IMR-90 (cell line): Measurements from ENCODE around the gene WDR5. TPM values are rescaled to one million over a fixed set of nuclear protein-coding genes. Genes with fewer than 3 reads are reported as not detected.

Experiments
- ATAC-seq: fragments of 200-7000 bp; cut with Tn5 transposase; 2 replicates; pipeline ENCODE4 v1.9.1; 2020; ENCODE audit warnings: low read depth, mild to moderate bottlenecking, moderate library complexity
- BruUV-seq: library from RNA; stranded (reverse); fragments of 400-500 nt; replicated peaks from 2 replicates; lab custom pipeline; 2021; lab: Mats Ljungman, UMichigan
- CTCF ChIA-PET: fragments of 300-600 bp; formaldehyde crosslinking; extraction: SDS; loops from one replicate; lab custom pipeline; 2021; ENCODE audit warnings: antibody characterized with exemption; lab: Yijun Ruan, JAX
- POLR2A ChIA-PET: fragments of 300-600 bp; sonication (Branson Sonifier 250); formaldehyde crosslinking; loops from one replicate; lab custom pipeline; 2022; ENCODE audit warnings: antibody characterized with exemption; ENCODE audit not compliant: unreplicated experiment; lab: Charles Lee
- DNase-seq: peaks from one replicate; pipeline ENCODE4 v3.0.0; 2013
- H2AFZ ChIP-seq: replicated peaks from 2 replicates; pipeline ENCODE3; 2013; ENCODE audit warnings: low read length, mild to moderate bottlenecking; ENCODE audit not compliant: poor library complexity
- H2AK5ac ChIP-seq: 2 replicates; pipeline ENCODE4 v1.6.1; 2013; ENCODE audit warnings: low read depth, low read length, inconsistent platforms
- H2AK9ac ChIP-seq: replicated peaks from 2 replicates; pipeline ENCODE3; 2013; ENCODE audit warnings: mild to moderate bottlenecking, low read depth, low read length, moderate library complexity; ENCODE audit not compliant: poor library complexity
- H2BK120ac ChIP-seq: 2 replicates; pipeline ENCODE4 v1.6.1; 2013; ENCODE audit warnings: low read depth, low read length, inconsistent platforms
- H2BK15ac ChIP-seq: 3 replicates; pipeline ENCODE4 v1.6.1; 2013; ENCODE audit warnings: low read depth, low read length, inconsistent platforms
- H2BK20ac ChIP-seq: 2 replicates; pipeline ENCODE4 v1.6.1; 2013; ENCODE audit warnings: low read depth, mild to moderate bottlenecking, inconsistent platforms, low read length, moderate library complexity
- H2BK5ac ChIP-seq: 2 replicates; pipeline ENCODE4 v1.6.1; 2013; ENCODE audit warnings: mild to moderate bottlenecking, low read depth, low read length, inconsistent platforms; ENCODE audit not compliant: poor library complexity, severe bottlenecking
- H3K14ac ChIP-seq: replicated peaks from 2 replicates; pipeline ENCODE4 v1.6.1; 2013; ENCODE audit warnings: low read depth, low read length, inconsistent platforms
- H3K18ac ChIP-seq: 2 replicates; pipeline ENCODE4 v1.6.1; 2013; ENCODE audit warnings: low read depth, low read length, control low read depth
- H3K23ac ChIP-seq: 2 replicates; pipeline ENCODE4 v1.6.1; 2013; ENCODE audit warnings: low read depth, low read length, inconsistent platforms
- H3K27ac ChIP-seq: 2 replicates; pipeline ENCODE4 v1.5.1; 2013; ENCODE audit warnings: mild to moderate bottlenecking, control low read depth, low read length; ENCODE audit not compliant: insufficient read depth
- H3K27me3 ChIP-seq: 2 replicates; pipeline ENCODE4 v1.6.1; 2013; ENCODE audit warnings: low read length; ENCODE audit not compliant: control insufficient read depth, insufficient read depth
- H3K36me3 ChIP-seq: 2 replicates; pipeline ENCODE4 v1.6.1; 2013; ENCODE audit warnings: low read length, mixed read lengths; ENCODE audit not compliant: control insufficient read depth, insufficient read depth
- H3K4ac ChIP-seq: 2 replicates; pipeline ENCODE4 v1.6.1; 2013; ENCODE audit warnings: low read depth, low read length, inconsistent platforms
- H3K4me1 ChIP-seq: 2 replicates; pipeline ENCODE4 v1.6.1; 2013; ENCODE audit warnings: low read length, mixed read lengths; ENCODE audit not compliant: control insufficient read depth, insufficient read depth
- H3K4me2 ChIP-seq: 2 replicates; pipeline ENCODE4 v1.6.1; 2013; ENCODE audit warnings: low read depth, mild to moderate bottlenecking, control low read depth, low read length, moderate library complexity
- H3K4me3 ChIP-seq: 2 replicates; pipeline ENCODE4 v1.5.1; 2013; ENCODE audit warnings: low read depth, mild to moderate bottlenecking, control low read depth, low read length, moderate library complexity; ENCODE audit not compliant: insufficient read depth
- H3K56ac ChIP-seq: 2 replicates; pipeline ENCODE4 v1.6.1; 2013; ENCODE audit warnings: low read length, inconsistent platforms; ENCODE audit not compliant: insufficient read depth; ENCODE audit errors: extremely low read depth
- H3K79me1 ChIP-seq, 2 experiments: 2 replicates each; pipeline ENCODE4 v1.6.1; 2013; ENCODE audit warnings: low read length in 2 of 2, inconsistent platforms in 1 of 2, low read depth in 1 of 2
- H3K9ac ChIP-seq: 2 replicates; pipeline ENCODE4 v1.6.1; 2013; ENCODE audit warnings: low read depth, low read length, control low read depth
- H3K9me1 ChIP-seq: 2 replicates; pipeline ENCODE4 v1.6.1; 2013; ENCODE audit warnings: low read length, inconsistent platforms; ENCODE audit not compliant: insufficient read depth
- H3K9me3 ChIP-seq: 2 replicates; pipeline ENCODE4 v1.6.1; 2013; ENCODE audit warnings: low read length; ENCODE audit not compliant: control insufficient read depth, insufficient read depth
- H4K20me1 ChIP-seq: 2 replicates; pipeline ENCODE4 v1.6.1; 2013; ENCODE audit warnings: low read length, inconsistent platforms; ENCODE audit not compliant: insufficient read depth
- H4K5ac ChIP-seq: 2 replicates; pipeline ENCODE4 v1.6.1; 2013; ENCODE audit warnings: mild to moderate bottlenecking, low read depth, low read length, control low read depth
- H4K8ac ChIP-seq, 2 experiments: 2 replicates each; pipeline ENCODE4 v1.6.1; 2013; ENCODE audit warnings: low read depth in 2 of 2, low read length in 2 of 2, control low read depth in 1 of 2, inconsistent platforms in 1 of 2
- H4K91ac ChIP-seq: 2 replicates; pipeline ENCODE4 v1.6.1; 2013; ENCODE audit warnings: low read depth, low read length, inconsistent platforms; ENCODE audit not compliant: insufficient read depth
- MAFK ChIP-seq: IDR thresholded peaks from 2 replicates; pipeline ENCODE4 v1.6.1; 2012; ENCODE audit warnings: low read depth, low read length, improper control_type of control experiment
- MAZ ChIP-seq: IDR thresholded peaks from 2 replicates; pipeline ENCODE4 v1.6.1; 2012; ENCODE audit warnings: low read depth, mild to moderate bottlenecking, low read length, improper control_type of control experiment, moderate library complexity, borderline replicate concordance
- WGBS, 2 experiments: methylation state at CpG; one replicate each; pipeline versions ENCODE4 v1.1.5 to v1.1.7; 2013; ENCODE audit warnings: missing lambda C conversion rate in 2 of 2; ENCODE audit not compliant: insufficient read length in 1 of 2; ENCODE audit errors: extremely low coverage in 2 of 2; 5-methylcytosine and 5-hydroxymethylcytosine counted together
- dilution Hi-C: fragments of 300-500 bp; cut with HindIII; formaldehyde crosslinking; loops from one replicate; pipeline ENCODE4 v1.14.3; 2018; ENCODE audit warnings: low sequenced_read_pairs; ENCODE audit not compliant: unreplicated experiment
- in situ Hi-C: fragments of 300-500 bp; cut with MboI; formaldehyde crosslinking; loops from 3 replicates; pipeline ENCODE4 v1.14.3; 2019; ENCODE audit warnings: low sequenced_read_pairs, inconsistent platforms, mixed read lengths
- intact Hi-C: fragments of 100-400 bp; cut with micrococcal nuclease; formaldehyde crosslinking; loops from 2 replicates; pipeline ENCODE4 v1.10.0; 2022
- polyA plus RNA-seq, 3 experiments: library from polyadenylated mRNA; depleted of rRNA; stranded (reverse); fragments of >200 nt; gene quantifications; 2 replicates each; pipeline ENCODE4 v1.2.3, GENCODE V29; 2012; ENCODE audit warnings: low replicate concordance in 1 of 3
- total RNA-seq: library from RNA; depleted of rRNA; stranded (reverse); fragments of >200 nt; gene quantifications from 2 replicates; pipeline ENCODE4 v1.2.3, GENCODE V29; 2012

WDR5 gene
- total and polyA plus RNA-seq, 2 of the 4 experiments (the other 2 are of a cell fraction) = 18.3 to 26.6 TPM

DNA sequence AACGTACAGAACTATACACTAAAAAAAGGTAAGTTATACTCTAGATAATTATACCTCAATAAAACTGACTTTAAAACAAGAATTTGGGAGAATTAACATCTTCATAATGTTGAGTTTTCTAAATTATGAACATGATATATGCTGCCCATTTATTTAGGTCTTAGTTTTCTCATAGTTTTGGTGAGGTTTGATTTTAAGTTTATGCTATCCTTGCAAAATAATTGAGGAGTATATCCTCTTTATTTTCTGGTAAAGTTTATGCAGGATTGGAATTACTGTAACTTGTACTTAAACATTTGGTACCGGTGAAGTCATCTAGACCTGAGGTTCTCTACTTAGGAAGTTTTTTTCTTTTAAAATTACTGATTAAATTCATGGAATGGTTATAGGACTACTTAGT lies 67.3 kb downstream of the WDR5 start:
- Histone ChIP-seq H3K4ac (no peak overlapping the region), H3K4me2 (no peak overlapping the region), H2AK5ac (no peak overlapping the region), H3K36me3 (no peaks in the 10 kb centered on the region), H3K79me1 (no peaks in the 10 kb centered on the region), H2BK120ac (no peak overlapping the region), H3K4me1 (peaks cover 2% of the 10 kb centered on the region; the same call in 1 of the 2 replicates), H3K9ac (no peak overlapping the region), H3K9me3 (peaks cover 8% of the 10 kb centered on the region), H2BK15ac (no peak overlapping the region), H3K9me1 (no peaks in the 10 kb centered on the region), H3K23ac (no peak overlapping the region), H2AFZ (no peak overlapping the region), H4K20me1 (no peaks in the 10 kb centered on the region), H2BK5ac (no peak overlapping the region), H3K27me3 (peaks cover 14% of the 10 kb centered on the region), H4K8ac (no peak overlapping the region), H3K4me3 (no peak overlapping the region), H3K27ac (no peak overlapping the region), H3K56ac (no peak overlapping the region), H3K18ac (no peak overlapping the region), H3K14ac (no peak overlapping the region), H2BK20ac (no peak overlapping the region), H4K5ac (no peak overlapping the region), H2AK9ac (no peak overlapping the region), H4K91ac (no peak overlapping the region)
- TF ChIP-seq MAZ = no peak
- TF ChIP-seq MAFK = 0 out of 2 replicates have a peak, but pooled peaks have one; percentile 28
- intact Hi-C loops (no loop called here), dilution Hi-C loops (no loop called here), in situ Hi-C loops (no loop called here)
- ATAC-seq = no peak
- BruUV-seq = no TSS peak
- WGBS, 2 experiments = no CpG with 5 or more reads among the region's 2 CpGs
- CTCF ChIA-PET = no interaction called here
- DNase-seq = no peak
- POLR2A ChIA-PET = no interaction called here
